CD8-positive, alpha-beta memory T cell (primary cell): ENCODE measurements around the gene PEAR1. TPM values are rescaled to one million over a fixed set of nuclear protein-coding genes. Genes with fewer than 3 reads are reported as not detected.

Source experiments
- CTCF ChIA-PET: fragments of 350-600 bp; sonication (Branson Sonifier 250); formaldehyde crosslinking; loops from one replicate; lab custom pipeline; 2021; ENCODE audit warnings: antibody characterized with exemption; lab: Charles Lee
- POLR2A ChIA-PET: fragments of 350-600 bp; sonication (Branson Sonifier 250); formaldehyde crosslinking; loops from one replicate; lab custom pipeline; 2021; ENCODE audit warnings: antibody characterized with exemption; lab: Charles Lee
- DNase-seq, 5 donors: peaks; one replicate each; pipeline versions ENCODE4 v3.0.0 to v3.0.0-alpha.2; 2020 to 2022; ENCODE audit warnings: mixed read lengths in 1 of 5
- H3K27ac ChIP-seq: one replicate; pipeline ENCODE4 v1.7.0; 2013; ENCODE audit warnings: low read depth, mild to moderate bottlenecking, low read length, moderate library complexity
- H3K27me3 ChIP-seq: 2 replicates; pipeline ENCODE4 v1.7.0; 2013; ENCODE audit warnings: low read length, mild to moderate bottlenecking; ENCODE audit not compliant: insufficient read depth, poor library complexity, severe bottlenecking
- H3K36me3 ChIP-seq: 2 replicates; pipeline ENCODE4 v1.7.0; 2013; ENCODE audit warnings: mild to moderate bottlenecking, low read length, moderate library complexity; ENCODE audit not compliant: insufficient read depth
- H3K4me1 ChIP-seq: 2 replicates; pipeline ENCODE4 v1.7.0; 2013; ENCODE audit warnings: mild to moderate bottlenecking, low read length, moderate library complexity; ENCODE audit not compliant: insufficient read depth
- H3K4me3 ChIP-seq: 2 replicates; pipeline ENCODE4 v1.7.0; 2013; ENCODE audit warnings: mild to moderate bottlenecking, low read length
- H3K9me3 ChIP-seq: 2 replicates; pipeline ENCODE4 v1.7.0; 2013; ENCODE audit warnings: mild to moderate bottlenecking, low read length
- H3K27ac Mint-ChIP-seq, 8 donors: one replicate each; pipeline ENCODE4 v1.8.0; 2020 to 2021; ENCODE audit warnings: mixed read lengths in 8 of 8, mild to moderate bottlenecking in 6 of 8, inconsistent platforms in 3 of 8, moderate library complexity in 3 of 8
- H3K27me3 Mint-ChIP-seq, 2 donors: one replicate each; pipeline ENCODE4 v1.8.0; 2020 to 2021; ENCODE audit warnings: mixed read lengths in 2 of 2, mild to moderate bottlenecking in 1 of 2, moderate library complexity in 1 of 2
- H3K36me3 Mint-ChIP-seq, 3 donors: one replicate each; pipeline ENCODE4 v1.8.0; 2020 to 2021; ENCODE audit warnings: mixed read lengths in 3 of 3, inconsistent platforms in 1 of 3, mild to moderate bottlenecking in 1 of 3
- H3K4me1 Mint-ChIP-seq, 3 donors: one replicate each; pipeline ENCODE4 v1.8.0; 2020 to 2021; ENCODE audit warnings: mixed read lengths in 3 of 3, inconsistent platforms in 1 of 3, mild to moderate bottlenecking in 1 of 3
- H3K4me3 Mint-ChIP-seq, 7 donors: one replicate each; pipeline ENCODE4 v1.8.0; 2020 to 2021; ENCODE audit warnings: mixed read lengths in 7 of 7, mild to moderate bottlenecking in 6 of 7, moderate library complexity in 4 of 7, inconsistent platforms in 2 of 7
- H3K9me3 Mint-ChIP-seq, 5 donors: one replicate each; pipeline ENCODE4 v1.8.0; 2020 to 2022; ENCODE audit warnings: mixed read lengths in 5 of 5, mild to moderate bottlenecking in 3 of 5, moderate library complexity in 2 of 5, inconsistent platforms in 1 of 5
- polyA plus RNA-seq: library from polyadenylated mRNA; unstranded; fragments of 300-500 nt; fragmentation: Illumina TruSeq; gene quantifications from one replicate; pipeline ENCODE4 v1.2.3, GENCODE V29; 2021
- total RNA-seq, 2 experiments: library from RNA; stranded (reverse); gene quantifications; one replicate each; pipeline ENCODE4 v1.2.3, GENCODE V29; 2021

Gene PEAR1
- total and polyA plus RNA-seq, 3 experiments from 2014 or later: not detected

- Histone ChIP-seq H3K4me3 (no peak overlapping the region), H3K27me3 (peaks cover 2% of the 10 kb centered on the region), H3K4me1 (no peaks in the 10 kb centered on the region), H3K36me3 (no peaks in the 10 kb centered on the region), H3K27ac (no peak overlapping the region), H3K9me3 (no peaks in the 10 kb centered on the region)
- CTCF ChIA-PET: interaction anchor here (1.5 to 1.7 kb wide), 2 partner anchors 8 to 244 kb away, joined by 3 to 7 read pairs; no protein-coding TSS in a partner anchor
- Mint-ChIP-seq H3K4me1 (peaks cover 2 to 5% (median 2%) of the 10 kb centered on the region in 3 donors), H3K27ac (no peak overlapping the region), H3K9me3 (no peaks in the 10 kb centered on the region), H3K4me3 (no peak overlapping the region), H3K36me3 (peaks cover 0 to 1% (median 0%) of the 10 kb centered on the region in 3 donors), H3K27me3 (peaks cover 37 to 47% of the 10 kb centered on the region in 2 donors)
- DNase-seq: no peak
- POLR2A ChIA-PET: no interaction called here
Measured at GRCh38 chr1:156933136-156933535, 39.6 kb downstream of the PEAR1 start.

- ChIA-PET POLR2A (no interaction called here), CTCF (no interaction called here)
- Histone ChIP-seq H3K27ac (no peak overlapping the region), H3K36me3 (no peaks in the 10 kb centered on the region), H3K4me3 (no peak overlapping the region), H3K9me3 (no peaks in the 10 kb centered on the region), H3K27me3 (no peaks in the 10 kb centered on the region), H3K4me1 (no peaks in the 10 kb centered on the region)
- Mint-ChIP-seq H3K4me1 (no peaks in the 10 kb centered on the region), H3K4me3 (no peak overlapping the region), H3K36me3 (peaks cover 0 to 6% (median 2%) of the 10 kb centered on the region in 3 donors), H3K9me3 (no peaks in the 10 kb centered on the region), H3K27ac (no peak overlapping the region), H3K27me3 (peaks cover 20 to 26% of the 10 kb centered on the region in 2 donors)
- no peak for DNase-seq
Measured at GRCh38 chr1:156935505-156936128, 42.1 kb downstream of the PEAR1 start.

GRCh38 chr1:156936191-156936590, 42.7 kb downstream of the PEAR1 start:
- no peak for DNase-seq
- ChIA-PET POLR2A (no interaction called here), CTCF (no interaction called here)
- Histone ChIP-seq H3K4me1 (no peaks in the 10 kb centered on the region), H3K9me3 (no peaks in the 10 kb centered on the region), H3K36me3 (no peaks in the 10 kb centered on the region), H3K27me3 (no peaks in the 10 kb centered on the region), H3K27ac (no peak overlapping the region), H3K4me3 (no peak overlapping the region)
- Mint-ChIP-seq H3K9me3 (no peaks in the 10 kb centered on the region), H3K4me1 (no peaks in the 10 kb centered on the region), H3K27me3 (peaks cover 15 to 24% of the 10 kb centered on the region in 2 donors), H3K36me3 (peaks cover 0 to 7% (median 4%) of the 10 kb centered on the region in 3 donors), H3K4me3 (no peak overlapping the region), H3K27ac (no peak overlapping the region)

- peaks cover 0 to 9% (median 4%) of the 10 kb centered on the region in 3 donors for H3K36me3 Mint-ChIP-seq
- H3K4me1 Mint-ChIP-seq: no peaks in the 10 kb centered on the region
- POLR2A ChIA-PET: no interaction called here
- DNase-seq: no peak
- H3K4me3 Mint-ChIP-seq: no peak overlapping the region
- CTCF ChIA-PET: no interaction called here
- H3K27ac Mint-ChIP-seq: no peak overlapping the region
- no peaks in the 10 kb centered on the region for H3K9me3 Mint-ChIP-seq
- H3K27ac ChIP-seq: no peak overlapping the region
- H3K4me3 ChIP-seq: no peak overlapping the region
- H3K27me3 Mint-ChIP-seq: peaks cover 10 to 20% of the 10 kb centered on the region in 2 donors
- H3K4me1 ChIP-seq: no peaks in the 10 kb centered on the region
- H3K36me3 ChIP-seq: no peaks in the 10 kb centered on the region
- H3K27me3 ChIP-seq: no peaks in the 10 kb centered on the region
- no peaks in the 10 kb centered on the region for H3K9me3 ChIP-seq
Measured at GRCh38 chr1:156936721-156937220, 43.3 kb downstream of the PEAR1 start.

- no peaks in the 10 kb centered on the region for H3K9me3 ChIP-seq
- no peak overlapping the region for H3K4me3 ChIP-seq
- H3K9me3 Mint-ChIP-seq: no peaks in the 10 kb centered on the region
- H3K36me3 Mint-ChIP-seq: peaks cover 0 to 13% (median 6%) of the 10 kb centered on the region in 3 donors
- no peaks in the 10 kb centered on the region for H3K4me1 Mint-ChIP-seq
- CTCF ChIA-PET: no interaction called here
- no peak overlapping the region for H3K27ac Mint-ChIP-seq
- H3K4me1 ChIP-seq: no peaks in the 10 kb centered on the region
- H3K4me3 Mint-ChIP-seq: no peak overlapping the region
- DNase-seq: no peak
- H3K27me3 Mint-ChIP-seq: peaks cover 9 to 12% of the 10 kb centered on the region in 2 donors
- H3K27me3 ChIP-seq: no peaks in the 10 kb centered on the region
- H3K27ac ChIP-seq: no peak overlapping the region
- H3K36me3 ChIP-seq: no peaks in the 10 kb centered on the region
- POLR2A ChIA-PET: no interaction called here
Measured at GRCh38 chr1:156937883-156938282, 44.4 kb downstream of the PEAR1 start.

GRCh38 chr1:156938813-156939212, 45.3 kb downstream of the PEAR1 start:
- no peaks in the 10 kb centered on the region for H3K9me3 ChIP-seq
- no peak overlapping the region for H3K27ac Mint-ChIP-seq
- no peak overlapping the region for H3K27ac ChIP-seq
- POLR2A ChIA-PET: no interaction called here
- H3K9me3 Mint-ChIP-seq: no peaks in the 10 kb centered on the region
- DNase-seq: no peak
- CTCF ChIA-PET: no interaction called here
- no peaks in the 10 kb centered on the region for H3K36me3 ChIP-seq
- no peaks in the 10 kb centered on the region for H3K4me1 Mint-ChIP-seq
- H3K4me3 ChIP-seq: no peak overlapping the region
- no peak overlapping the region for H3K4me3 Mint-ChIP-seq
- H3K36me3 Mint-ChIP-seq: peaks cover 0 to 15% (median 9%) of the 10 kb centered on the region in 3 donors
- no peaks in the 10 kb centered on the region for H3K27me3 ChIP-seq
- H3K27me3 Mint-ChIP-seq: peaks cover 4 to 8% of the 10 kb centered on the region in 2 donors
- no peaks in the 10 kb centered on the region for H3K4me1 ChIP-seq

GRCh38 chr1:156939786-156940334, 46.3 kb downstream of the PEAR1 start:
- ChIA-PET CTCF (no interaction called here), POLR2A (no interaction called here)
- H3K27me3 ChIP-seq: no peaks in the 10 kb centered on the region
- H3K4me1 Mint-ChIP-seq: no peaks in the 10 kb centered on the region
- no peak overlapping the region for H3K4me3 ChIP-seq
- H3K36me3 ChIP-seq: peaks cover 2% of the 10 kb centered on the region
- H3K9me3 Mint-ChIP-seq: no peaks in the 10 kb centered on the region
- H3K27me3 Mint-ChIP-seq: peaks cover 4 to 8% of the 10 kb centered on the region in 2 donors
- H3K36me3 Mint-ChIP-seq: peaks cover 0 to 19% (median 9%) of the 10 kb centered on the region in 3 donors
- H3K27ac ChIP-seq: no peak overlapping the region
- no peaks in the 10 kb centered on the region for H3K9me3 ChIP-seq
- no peak overlapping the region for H3K4me3 Mint-ChIP-seq
- DNase-seq: no peak
- H3K27ac Mint-ChIP-seq: no peak overlapping the region
- H3K4me1 ChIP-seq: no peaks in the 10 kb centered on the region

- Mint-ChIP-seq H3K36me3 (peaks cover 9 to 34% (median 14%) of the 10 kb centered on the region in 3 donors), H3K4me3 (no peak overlapping the region), H3K27ac (no peak overlapping the region), H3K9me3 (no peaks in the 10 kb centered on the region), H3K27me3 (peaks cover 3 to 13% of the 10 kb centered on the region in 2 donors), H3K4me1 (no peaks in the 10 kb centered on the region)
- no peak for DNase-seq
- Histone ChIP-seq H3K4me1 (no peaks in the 10 kb centered on the region), H3K27ac (no peak overlapping the region), H3K36me3 (peaks cover 6% of the 10 kb centered on the region), H3K9me3 (no peaks in the 10 kb centered on the region), H3K27me3 (no peaks in the 10 kb centered on the region), H3K4me3 (no peak overlapping the region)
- CTCF ChIA-PET: interaction anchor here (1.1 to 1.6 kb wide), 2 partner anchors 9 to 48 kb away, joined by 3 to 7 read pairs; partner anchors contain the start of gene PEAR1
- POLR2A ChIA-PET: no interaction called here
Measured at GRCh38 chr1:156941675-156942074, 48.2 kb downstream of the PEAR1 start.
